GM18520 (cell line): ENCODE data around the gene RSU1.
A peak's percentile ranks its signal among the peaks of the same experiment; 100 is the strongest.
"Not testable (repeated sequence)": the region's sequence is repeated elsewhere in the genome, so short reads cannot be mapped to it uniquely, and the experiment has no call there.

Experiments
- ATAC-seq: cut with Tn5 transposase; IDR thresholded peaks from one replicate; pipeline ENCODE4 v1.9.1; 2021; ENCODE audit not compliant: unreplicated experiment

RSU1 gene

GRCh38 chr10:16817125-16818019 lies at the start of gene RSU1:
Gene RSU1 (minus strand): TSS chr10:16817424. CDS start chr10:16817081, 343 bp downstream.
- peak; percentile 98 for ATAC-seq

GRCh38 chr10:16866541-16867275 lies 49.5 kb upstream of the RSU1 start:
- no peak for ATAC-seq

- ATAC-seq: no peak
Observed at GRCh38 chr10:16865766-16866165, 48.5 kb upstream of the RSU1 start.

GRCh38 chr10:16863766-16864165 lies 46.5 kb upstream of the RSU1 start:
- no peak for ATAC-seq

GRCh38 chr10:16857419-16857818 lies 40.2 kb upstream of the RSU1 start:
- ATAC-seq: no peak

GRCh38 chr10:16856567-16856966 lies 39.3 kb upstream of the RSU1 start:
- no peak for ATAC-seq

- no peak for ATAC-seq
Observed at GRCh38 chr10:16856092-16856491, 38.9 kb upstream of the RSU1 start.

- no peak for ATAC-seq
Observed at GRCh38 chr10:16854623-16855022, 37.4 kb upstream of the RSU1 start.

- no peak for ATAC-seq
Observed at GRCh38 chr10:16853809-16854208, 36.6 kb upstream of the RSU1 start.

GRCh38 chr10:16853201-16853600 lies 36.0 kb upstream of the RSU1 start:
- ATAC-seq: no peak

- no peak for ATAC-seq
Observed at GRCh38 chr10:16852624-16853023, 35.4 kb upstream of the RSU1 start.

- ATAC-seq: no peak
Observed at GRCh38 chr10:16848562-16849154, 31.4 kb upstream of the RSU1 start.

- ATAC-seq: no peak
Observed at GRCh38 chr10:16847644-16848043, 30.4 kb upstream of the RSU1 start.

GRCh38 chr10:16845248-16845647 lies 28.0 kb upstream of the RSU1 start:
- no peak for ATAC-seq

- peak; percentile 71 for ATAC-seq
Observed at GRCh38 chr10:16843252-16843870, 26.1 kb upstream of the RSU1 start.

GRCh38 chr10:16835228-16835627 lies 18.0 kb upstream of the RSU1 start:
- ATAC-seq: no peak

GRCh38 chr10:16832351-16833080 lies 15.3 kb upstream of the RSU1 start:
- no peak for ATAC-seq

- ATAC-seq: no peak
Observed at GRCh38 chr10:16828701-16829175, 11.5 kb upstream of the RSU1 start.

GRCh38 chr10:16828114-16828568 lies 10.9 kb upstream of the RSU1 start:
- peak; percentile 51 for ATAC-seq

- ATAC-seq: not testable (repeated sequence)
Observed at GRCh38 chr10:16827474-16827873, 10.2 kb upstream of the RSU1 start.
